Keratinocyte (primary cell): Measurements from ENCODE around the gene SEPTIN10. TPM values are rescaled to one million over a fixed set of nuclear protein-coding genes. Genes with fewer than 3 reads are reported as not detected.

Experiments
- DNase-seq: peaks from one replicate; pipeline ENCODE4 v3.0.0-alpha.2; 2011; ENCODE audit warnings: low read depth, missing footprints, low spot score
- FAIRE-seq: peaks from 2 replicates; lab custom pipeline; 2011; peaks lifted over from hg19 to GRCh38; lab: Jason Lieb, UNC
- H2AFZ ChIP-seq: 2 replicates; pipeline ENCODE4 v1.6.0; 2012; ENCODE audit warnings: low read length, control low read depth, inconsistent platforms; ENCODE audit not compliant: control insufficient read depth
- H3K27ac ChIP-seq: 2 replicates; pipeline ENCODE4 v1.5.1; 2011; ENCODE audit warnings: low read length; ENCODE audit not compliant: control insufficient read depth, insufficient read depth
- H3K27me3 ChIP-seq: 3 replicates; pipeline ENCODE4 v1.6.0; 2011; ENCODE audit warnings: low read length; ENCODE audit not compliant: control insufficient read depth, insufficient read depth; ENCODE audit errors: extremely low read depth
- H3K36me3 ChIP-seq, 2 experiments: 2 replicates in 1 of 2; 3 replicates in 1 of 2; pipeline ENCODE4 v1.5.1; 2011; ENCODE audit warnings: low read length in 2 of 2, mild to moderate bottlenecking in 1 of 2; ENCODE audit not compliant: control insufficient read depth in 2 of 2, insufficient read depth in 2 of 2; ENCODE audit errors: extremely low read depth in 1 of 2
- H3K4me1 ChIP-seq: 3 replicates; pipeline ENCODE4 v1.5.1; 2011; ENCODE audit warnings: low read length; ENCODE audit not compliant: control insufficient read depth, insufficient read depth; ENCODE audit errors: extremely low read depth
- H3K4me2 ChIP-seq: 3 replicates; pipeline ENCODE4 v1.6.0; 2011; ENCODE audit warnings: low read depth, low read length; ENCODE audit not compliant: control insufficient read depth, insufficient read depth; ENCODE audit errors: extremely low read depth
- H3K4me3 ChIP-seq, 3 experiments: fragments of 200-600 bp in 1 of 3; sonication (generic) in 1 of 3; 2 replicates in 2 of 3; 3 replicates in 1 of 3; pipeline ENCODE4 v1.5.1; 2011 to 2016; ENCODE audit warnings: low read length in 3 of 3, mild to moderate bottlenecking in 3 of 3, control low read depth in 2 of 3, inconsistent platforms in 1 of 3, low read depth in 1 of 3, mixed read lengths in 1 of 3, mixed run types in 1 of 3, moderate library complexity in 1 of 3; ENCODE audit not compliant: control insufficient read depth in 2 of 3, insufficient read depth in 2 of 3; ENCODE audit errors: extremely low read depth in 1 of 3
- H3K79me2 ChIP-seq: 2 replicates; pipeline ENCODE4 v1.6.0; 2012; ENCODE audit warnings: low read length; ENCODE audit not compliant: control insufficient read depth, insufficient read depth
- H3K9ac ChIP-seq: 3 replicates; pipeline ENCODE4 v1.6.0; 2011; ENCODE audit warnings: low read length; ENCODE audit not compliant: control insufficient read depth, insufficient read depth; ENCODE audit errors: extremely low read depth
- H3K9me1 ChIP-seq: 3 replicates; pipeline ENCODE4 v1.6.0; 2011; ENCODE audit warnings: low read length; ENCODE audit not compliant: control insufficient read depth, insufficient read depth; ENCODE audit errors: extremely low read depth
- H3K9me3 ChIP-seq: 2 replicates; pipeline ENCODE4 v1.5.1; 2012; ENCODE audit warnings: low read depth, low read length; ENCODE audit not compliant: control insufficient read depth
- H4K20me1 ChIP-seq: 3 replicates; pipeline ENCODE4 v1.6.0; 2011; ENCODE audit warnings: low read length; ENCODE audit not compliant: control insufficient read depth, insufficient read depth; ENCODE audit errors: extremely low read depth
- EZH2 ChIP-seq: IDR thresholded peaks from one replicate; pipeline ENCODE4 v1.6.1; 2012; ENCODE audit warnings: inconsistent platforms, mild to moderate bottlenecking, low read length, moderate library complexity
- dilution Hi-C: fragments of 300-500 bp; cut with MboI; formaldehyde crosslinking; loops from one replicate; pipeline ENCODE4 v1.7.0; 2020; ENCODE audit warnings: low sequenced_read_pairs; ENCODE audit not compliant: extremely low pct_ligation_motif_present
- polyA plus RNA-seq, 5 experiments: library from polyadenylated mRNA; depleted of rRNA in 3 of 5; stranded (reverse) in 3 of 5; stranded (forward) in 1 of 5; unstranded in 1 of 5; fragments of >200 nt; gene quantifications; 1 replicate in 1 of 5; 2 replicates in 3 of 5; 3 replicates in 1 of 5; pipeline versions ENCODE4 v1.2.1 to v1.2.3, GENCODE V29; 2011 to 2012; ENCODE audit warnings: missing spikeins in 2 of 5, low read depth in 1 of 5, low replicate concordance in 1 of 5
- TF ChIP-seq, protein P1 (sequence below), 3 experiments: IDR thresholded peaks in 1 of 3; conservative IDR thresholded peaks in 1 of 3; optimal IDR thresholded peaks in 1 of 3; 2 replicates in 2 of 3; 3 replicates in 1 of 3; pipeline versions ENCODE3 to v1.5.1; 2011; ENCODE audit warnings: low read length in 3 of 3, mild to moderate bottlenecking in 3 of 3, moderate library complexity in 2 of 3, control low read depth in 1 of 3, inconsistent platforms in 1 of 3; ENCODE audit not compliant: insufficient read depth in 2 of 3; ENCODE audit errors: extremely low read depth in 1 of 3

The SEPTIN10 gene
- polyA plus RNA-seq, 1 donor (not counting 4 experiments of a cell fraction or from before 2014, with no cell fraction given), result 72.6 TPM

GRCh38 chr2:109557309-109557708, 56.5 kb downstream of the SEPTIN10 start:
- Histone ChIP-seq H3K4me2 (no peak overlapping the region), H3K27ac (no peak overlapping the region), H3K4me3 (no peak overlapping the region), H3K9me3 (no peaks in the 10 kb centered on the region), H3K4me1 (peaks cover 18% of the 10 kb centered on the region), H3K27me3 (no peaks in the 10 kb centered on the region), H4K20me1 (no peaks in the 10 kb centered on the region), H3K9me1 (no peaks in the 10 kb centered on the region), H3K79me2 (no peaks in the 10 kb centered on the region), H3K9ac (no peak overlapping the region), H3K36me3 (peaks cover 1 to 11% of the 10 kb centered on the region in 2 experiments), H2AFZ (no peak overlapping the region)
- no peak for TF ChIP-seq EZH2
- TF ChIP-seq, protein P1, sequence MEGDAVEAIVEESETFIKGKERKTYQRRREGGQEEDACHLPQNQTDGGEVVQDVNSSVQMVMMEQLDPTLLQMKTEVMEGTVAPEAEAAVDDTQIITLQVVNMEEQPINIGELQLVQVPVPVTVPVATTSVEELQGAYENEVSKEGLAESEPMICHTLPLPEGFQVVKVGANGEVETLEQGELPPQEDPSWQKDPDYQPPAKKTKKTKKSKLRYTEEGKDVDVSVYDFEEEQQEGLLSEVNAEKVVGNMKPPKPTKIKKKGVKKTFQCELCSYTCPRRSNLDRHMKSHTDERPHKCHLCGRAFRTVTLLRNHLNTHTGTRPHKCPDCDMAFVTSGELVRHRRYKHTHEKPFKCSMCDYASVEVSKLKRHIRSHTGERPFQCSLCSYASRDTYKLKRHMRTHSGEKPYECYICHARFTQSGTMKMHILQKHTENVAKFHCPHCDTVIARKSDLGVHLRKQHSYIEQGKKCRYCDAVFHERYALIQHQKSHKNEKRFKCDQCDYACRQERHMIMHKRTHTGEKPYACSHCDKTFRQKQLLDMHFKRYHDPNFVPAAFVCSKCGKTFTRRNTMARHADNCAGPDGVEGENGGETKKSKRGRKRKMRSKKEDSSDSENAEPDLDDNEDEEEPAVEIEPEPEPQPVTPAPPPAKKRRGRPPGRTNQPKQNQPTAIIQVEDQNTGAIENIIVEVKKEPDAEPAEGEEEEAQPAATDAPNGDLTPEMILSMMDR (optimal IDR thresholded peaks at IDR 0.05 in 1 of 3, IDR thresholded peaks at IDR 0.05 in 1 of 3, conservative IDR thresholded peaks at IDR 0.05 in 1 of 3; ENCODE audit: extremely low read depth in 1 of 3, insufficient read depth in 2 of 3, low read length in 3 of 3), result no peak
- DNase-seq, result no peak
- dilution Hi-C loops, result no loop called here
- no peak for FAIRE-seq

GRCh38 chr2:109555346-109555900, 58.3 kb downstream of the SEPTIN10 start:
- H3K9me1 ChIP-seq, result no peaks in the 10 kb centered on the region
- DNase-seq (no peak), FAIRE-seq (no peak)
- dilution Hi-C loops, result no loop called here
- H3K9ac ChIP-seq, result no peak overlapping the region
- H3K27ac ChIP-seq, result no peak overlapping the region
- H3K9me3 ChIP-seq, result no peaks in the 10 kb centered on the region
- H3K27me3 ChIP-seq, result no peaks in the 10 kb centered on the region
- no peaks in the 10 kb centered on the region for H3K79me2 ChIP-seq
- no peaks in the 10 kb centered on the region for H4K20me1 ChIP-seq
- H3K4me3 ChIP-seq, result no peak overlapping the region
- H3K36me3 ChIP-seq, result peaks cover 0 to 14% of the 10 kb centered on the region in 2 experiments
- H3K4me2 ChIP-seq, result no peak overlapping the region
- no peak for TF ChIP-seq EZH2
- TF ChIP-seq, protein P1 (optimal IDR thresholded peaks at IDR 0.05 in 1 of 3, IDR thresholded peaks at IDR 0.05 in 1 of 3, conservative IDR thresholded peaks at IDR 0.05 in 1 of 3; ENCODE audit: extremely low read depth in 1 of 3, insufficient read depth in 2 of 3, low read length in 3 of 3), result no peak
- peaks cover 18% of the 10 kb centered on the region for H3K4me1 ChIP-seq
- no peak overlapping the region for H2AFZ ChIP-seq
